GM18520 (cell line): ENCODE measurements around the gene SETD6.

Source experiments
- ATAC-seq: cut with Tn5 transposase; IDR thresholded peaks from one replicate; pipeline ENCODE4 v1.9.1; 2021; ENCODE audit not compliant: unreplicated experiment

The SETD6 gene

GRCh38 chr16:58507963-58508670, 7.2 kb upstream of the SETD6 start:
- ATAC-seq = no peak

GRCh38 chr16:58508671-58509251, 6.6 kb upstream of the SETD6 start:
- no peak for ATAC-seq

- no peak for ATAC-seq
Measured at GRCh38 chr16:58509256-58510096, 5.8 kb upstream of the SETD6 start.

GRCh38 chr16:58510097-58510775, 5.1 kb upstream of the SETD6 start:
- no peak for ATAC-seq

- no peak for ATAC-seq
Measured at GRCh38 chr16:58510776-58511628, 4.3 kb upstream of the SETD6 start.

GRCh38 chr16:58511933-58512815, 3.1 kb upstream of the SETD6 start:
- no peak for ATAC-seq

GRCh38 chr16:58513874-58514273, 1.4 kb upstream of the SETD6 start:
- no peak for ATAC-seq

- peak; percentile 26 for ATAC-seq
Measured at GRCh38 chr16:58515871-58516767, 802 bp downstream of the SETD6 start.

GRCh38 chr16:58516768-58517107, 1.4 kb downstream of the SETD6 start:
- no peak for ATAC-seq

GRCh38 chr16:58518083-58518979, 3.0 kb downstream of the SETD6 start:
- ATAC-seq = no peak

GRCh38 chr16:58518980-58519368, 3.7 kb downstream of the SETD6 start:
- no peak for ATAC-seq

- ATAC-seq = no peak
Measured at GRCh38 chr16:58519707-58520106, 4.4 kb downstream of the SETD6 start.

GRCh38 chr16:58530179-58530578, 14.9 kb downstream of the SETD6 start:
- ATAC-seq = no peak

- no peak for ATAC-seq
Measured at GRCh38 chr16:58532414-58532813, 17.1 kb downstream of the SETD6 start.

GRCh38 chr16:58533751-58534470, 18.6 kb downstream of the SETD6 start:
- ATAC-seq = no peak

GRCh38 chr16:58535100-58535499, 19.8 kb downstream of the SETD6 start:
- ATAC-seq = no peak

- ATAC-seq = no peak
Measured at GRCh38 chr16:58536278-58536677, 21.0 kb downstream of the SETD6 start.
